AG04449 (cell line): ENCODE results near the gene ATP6V0B.
A peak's percentile ranks its signal among the peaks of the same experiment; 100 is the strongest.

Experiments
- CTCF ChIA-PET: fragments of 350-600 bp; formaldehyde crosslinking; extraction: SDS; loops from one replicate; lab custom pipeline; 2021; ENCODE audit warnings: antibody characterized with exemption; lab: Yijun Ruan, JAX
- POLR2A ChIA-PET: fragments of 400-600, 350-600 bp; formaldehyde crosslinking; extraction: SDS; loops from one replicate; lab custom pipeline; 2020; ENCODE audit warnings: antibody characterized with exemption, inconsistent platforms; lab: Yijun Ruan, JAX
- DNase-seq: peaks from one replicate; pipeline ENCODE4 v3.0.0-alpha.2; 2010; ENCODE audit warnings: low read depth, low spot score
- H3K4me3 ChIP-seq: 2 replicates; pipeline ENCODE4 v1.5.1; 2011; ENCODE audit warnings: low read depth, mild to moderate bottlenecking, control low read depth, low read length
- TF ChIP-seq, protein P1 (sequence below): IDR thresholded peaks from one replicate; pipeline ENCODE4 v1.5.1; 2011; ENCODE audit warnings: mild to moderate bottlenecking, moderate library complexity, low read length, control low read depth, inconsistent platforms; ENCODE audit not compliant: insufficient read depth; ENCODE audit errors: missing control alignments

The ATP6V0B gene

DNA sequence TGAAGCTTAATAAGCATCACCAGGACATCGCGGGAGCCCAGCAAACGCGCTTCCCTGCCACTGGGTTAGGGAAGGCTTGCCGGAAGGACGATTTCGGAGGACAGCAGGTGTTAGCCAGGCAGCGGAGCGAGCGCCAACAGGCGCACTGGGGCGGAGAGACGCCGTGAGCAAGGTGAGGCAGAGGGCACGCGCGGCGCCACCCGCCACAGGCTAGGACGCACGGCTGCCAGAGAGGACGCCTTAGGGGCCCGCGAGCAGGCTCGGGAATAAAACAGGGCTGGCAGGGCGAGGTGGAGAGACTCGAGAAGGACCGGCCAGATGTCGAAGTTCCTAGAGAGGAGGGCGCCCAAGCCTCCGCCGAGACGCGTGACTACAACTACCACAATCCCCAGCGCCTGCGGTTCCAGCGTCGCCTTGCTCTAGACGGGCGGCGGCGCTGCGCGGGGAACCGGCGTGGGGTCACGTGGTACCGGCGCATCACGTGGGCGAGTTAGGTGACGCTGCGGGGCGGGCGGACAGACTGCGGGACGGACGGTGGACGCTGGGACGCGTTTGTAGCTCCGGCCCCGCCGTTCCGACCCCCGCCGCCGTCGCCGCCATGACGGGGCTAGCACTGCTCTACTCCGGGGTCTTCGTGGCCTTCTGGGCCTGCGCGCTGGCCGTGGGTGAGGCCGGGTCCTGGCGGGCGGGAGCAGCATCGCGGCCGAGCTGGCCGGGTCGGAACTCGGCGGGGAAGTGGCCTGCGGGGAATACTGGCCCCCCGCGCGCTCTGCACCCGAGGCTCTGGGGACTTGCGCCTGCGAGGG is at the start of gene ATP6V0B:
Gene ATP6V0B, plus strand, starts transcription at position 518 of the 806 bp plus-strand sequence. Its CDS starts 81 bp downstream, at position 599.
- peak within 1 kb of the TSS; percentile 85 for H3K4me3 ChIP-seq
- ChIA-PET CTCF (interaction anchor here (1.2 to 8.7 kb wide), 10 partner anchors 14 to 677 kb away, joined by 3 to 71 read pairs (median 6); partner anchors contain the start of genes ARTN and CCDC24), POLR2A (interaction anchor here (1.0 to 1.5 kb wide), 6 partner anchors 9 to 211 kb away, joined by 3 to 6 read pairs (median 4); no protein-coding TSS in a partner anchor)
- TF ChIP-seq, protein P1, sequence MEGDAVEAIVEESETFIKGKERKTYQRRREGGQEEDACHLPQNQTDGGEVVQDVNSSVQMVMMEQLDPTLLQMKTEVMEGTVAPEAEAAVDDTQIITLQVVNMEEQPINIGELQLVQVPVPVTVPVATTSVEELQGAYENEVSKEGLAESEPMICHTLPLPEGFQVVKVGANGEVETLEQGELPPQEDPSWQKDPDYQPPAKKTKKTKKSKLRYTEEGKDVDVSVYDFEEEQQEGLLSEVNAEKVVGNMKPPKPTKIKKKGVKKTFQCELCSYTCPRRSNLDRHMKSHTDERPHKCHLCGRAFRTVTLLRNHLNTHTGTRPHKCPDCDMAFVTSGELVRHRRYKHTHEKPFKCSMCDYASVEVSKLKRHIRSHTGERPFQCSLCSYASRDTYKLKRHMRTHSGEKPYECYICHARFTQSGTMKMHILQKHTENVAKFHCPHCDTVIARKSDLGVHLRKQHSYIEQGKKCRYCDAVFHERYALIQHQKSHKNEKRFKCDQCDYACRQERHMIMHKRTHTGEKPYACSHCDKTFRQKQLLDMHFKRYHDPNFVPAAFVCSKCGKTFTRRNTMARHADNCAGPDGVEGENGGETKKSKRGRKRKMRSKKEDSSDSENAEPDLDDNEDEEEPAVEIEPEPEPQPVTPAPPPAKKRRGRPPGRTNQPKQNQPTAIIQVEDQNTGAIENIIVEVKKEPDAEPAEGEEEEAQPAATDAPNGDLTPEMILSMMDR: peak; percentile 36
- DNase-seq: peak; percentile 28

DNA sequence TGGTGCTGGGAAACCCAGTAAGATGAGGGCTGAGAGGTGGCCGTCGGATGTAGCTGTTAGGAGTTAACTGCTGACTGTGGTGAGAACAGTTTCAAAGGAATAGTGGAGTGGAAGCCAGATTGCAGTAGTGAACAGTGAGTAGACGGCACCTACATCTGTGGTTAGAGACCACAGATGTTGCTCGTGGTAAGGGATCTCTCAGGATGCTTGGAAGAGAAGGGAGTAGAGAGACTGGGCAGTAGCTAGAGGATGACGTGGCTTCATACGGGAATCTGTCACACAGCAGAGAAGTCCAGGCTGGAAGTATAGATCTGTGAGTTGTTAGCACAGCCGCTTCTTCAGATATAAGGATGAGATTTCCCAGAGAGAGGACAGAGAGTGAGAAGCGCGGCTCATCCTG is 48.9 kb upstream of the ATP6V0B start:
- DNase-seq: no peak
- TF ChIP-seq, protein P1: no peak
- POLR2A ChIA-PET: no interaction called here
- H3K4me3 ChIP-seq: no peak overlapping the region
- CTCF ChIA-PET: interaction anchor here (0.6 to 9.5 kb wide), 5 partner anchors 8 to 162 kb away, joined by 3 to 109 read pairs (median 4); partner anchors contain the start of gene ARTN

DNA sequence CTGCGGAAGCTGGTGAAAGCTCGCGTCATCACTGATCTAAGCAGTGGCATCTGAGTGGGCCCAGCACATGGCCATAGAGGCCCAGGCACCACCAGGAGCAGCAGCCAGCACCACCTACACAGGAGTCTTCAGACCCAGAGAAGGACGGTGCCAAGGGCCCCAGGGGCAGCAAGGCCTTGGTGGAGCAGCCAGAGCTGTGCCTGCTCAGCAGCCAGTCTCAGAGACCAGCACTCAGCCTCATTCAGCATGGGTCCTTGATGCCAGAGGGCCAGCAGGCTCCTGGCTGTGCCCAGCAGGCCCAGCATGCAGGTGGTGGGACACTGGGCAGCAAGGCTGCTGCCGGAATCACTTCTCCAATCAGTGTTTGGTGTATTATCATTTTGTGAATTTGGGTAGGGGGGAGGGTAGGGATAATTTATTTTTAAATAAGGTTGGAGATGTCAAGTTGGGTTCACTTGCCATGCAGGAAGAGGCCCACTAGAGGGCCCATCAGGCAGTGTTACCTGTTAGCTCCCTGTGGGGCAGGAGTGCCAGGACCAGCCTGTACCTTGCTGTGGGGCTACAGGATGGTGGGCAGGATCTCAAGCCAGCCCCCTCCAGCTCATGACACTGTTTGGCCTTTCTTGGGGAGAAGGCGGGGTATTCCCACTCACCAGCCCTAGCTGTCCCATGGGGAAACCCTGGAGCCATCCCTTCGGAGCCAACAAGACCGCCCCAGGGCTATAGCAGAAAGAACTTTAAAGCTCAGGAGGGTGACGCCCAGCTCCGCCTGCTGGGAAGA is 44.4 kb upstream of the ATP6V0B start:
- TF ChIP-seq, protein P1: no peak

DNA sequence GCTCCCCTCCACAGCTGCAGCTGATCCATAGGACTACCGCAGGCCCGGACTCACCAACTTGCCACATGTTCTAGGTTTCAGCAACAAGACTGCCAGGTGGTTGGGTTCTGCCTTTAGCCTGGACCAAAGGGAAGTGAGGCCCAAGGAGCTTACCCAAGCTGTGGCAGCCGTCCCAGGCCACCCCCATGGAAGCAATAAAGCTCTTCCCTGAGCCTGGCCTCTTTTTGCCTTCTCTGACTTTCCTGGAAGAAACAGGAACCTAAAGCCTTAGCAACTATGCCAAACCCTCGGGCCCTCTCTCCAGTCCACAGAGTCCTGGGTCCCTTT is 43.8 kb upstream of the ATP6V0B start:
- TF ChIP-seq, protein P1: no peak
- POLR2A ChIA-PET: no interaction called here
- CTCF ChIA-PET: interaction anchor here (1.0 to 14.4 kb wide), 6 partner anchors 9 to 168 kb away, joined by 3 to 1004 read pairs (median 5); partner anchors contain the start of gene IPO13
- no peak overlapping the region for H3K4me3 ChIP-seq
- no peak for DNase-seq

More for the DNA sequence above, 44.4 kb upstream of the ATP6V0B start:
- no peak for DNase-seq
- POLR2A ChIA-PET: interaction anchor here (0.6 kb wide), 1 partner anchor 16 kb away, joined by 3 read pairs; no protein-coding TSS in a partner anchor
- no peak overlapping the region for H3K4me3 ChIP-seq
- CTCF ChIA-PET: interaction anchor here (1.0 to 14.4 kb wide), 6 partner anchors 10 to 168 kb away, joined by 3 to 1004 read pairs (median 5); partner anchors contain the start of gene IPO13

DNA sequence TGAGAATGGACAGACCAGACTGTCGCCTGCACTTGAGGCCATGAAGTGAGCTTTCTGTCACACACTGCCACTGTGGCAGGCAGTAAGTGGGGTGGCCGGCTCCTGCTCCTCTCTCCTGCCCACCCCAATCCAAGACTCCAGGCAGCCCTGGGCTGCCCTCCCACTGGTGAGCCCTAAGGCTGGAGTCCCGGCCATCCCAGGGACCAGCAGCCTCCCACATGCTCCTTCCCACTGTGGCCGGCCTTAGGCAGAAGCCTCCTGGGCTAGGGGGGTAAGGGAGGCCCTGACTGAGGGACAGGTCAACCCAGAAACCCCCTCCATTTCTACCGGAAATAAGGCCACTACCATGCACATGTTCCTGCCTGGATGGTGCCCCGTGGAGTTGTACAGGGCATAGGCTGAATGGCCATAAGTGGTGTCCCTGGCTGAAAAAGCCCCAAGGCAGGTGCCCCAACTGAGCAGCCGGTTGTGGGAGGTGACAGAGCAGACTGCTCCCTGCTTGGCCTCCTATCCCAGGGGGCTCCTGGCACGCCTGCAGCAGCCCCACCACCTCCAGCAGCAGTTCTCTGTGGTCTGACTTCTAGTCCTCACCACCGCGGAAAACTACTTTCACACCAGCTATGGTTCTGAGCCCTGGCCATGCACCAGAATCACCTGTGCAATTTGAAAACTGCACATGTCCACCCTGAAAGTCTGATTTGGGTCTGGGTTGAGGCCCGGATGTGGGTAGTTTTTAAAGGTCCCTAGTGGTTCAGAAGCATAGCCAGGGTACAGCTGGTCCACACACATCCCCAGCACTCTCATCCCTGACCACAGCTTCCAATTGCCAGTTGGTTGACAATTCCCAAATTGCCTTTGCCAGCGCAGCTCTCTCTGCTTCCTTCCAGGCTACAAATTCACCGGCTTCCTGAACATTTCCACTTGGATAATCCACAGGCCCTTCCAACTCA is 42.8 kb upstream of the ATP6V0B start:
- POLR2A ChIA-PET: no interaction called here

More for the DNA sequence above, 42.8 kb upstream of the ATP6V0B start:
- TF ChIP-seq, protein P1: no peak
- no peak overlapping the region for H3K4me3 ChIP-seq
- CTCF ChIA-PET: interaction anchor here (1.1 to 14.4 kb wide), 7 partner anchors 10 to 169 kb away, joined by 3 to 1004 read pairs (median 64); partner anchors contain the start of gene IPO13
- DNase-seq: no peak
